Astrocyte of the cerebellum (primary cell): ENCODE results near the gene UMODL1.
"Not testable (repeated sequence)": the region's sequence is repeated elsewhere in the genome, so short reads cannot be mapped to it uniquely, and the experiment has no call there.

Source experiments
- DNase-seq: peaks from one replicate; pipeline ENCODE4 v3.0.0-alpha.2; 2011; ENCODE audit warnings: low read depth
- H3K4me3 ChIP-seq: 2 replicates; pipeline ENCODE4 v1.5.1; 2011; ENCODE audit warnings: mild to moderate bottlenecking, low read depth, low read length, moderate library complexity
- CTCF ChIP-seq: IDR thresholded peaks from 2 replicates; pipeline ENCODE4 v1.5.1; 2012; ENCODE audit warnings: low read length, low read depth, moderate library complexity, mild to moderate bottlenecking; ENCODE audit errors: missing control alignments
- in situ Hi-C: cut with HindIII; loops from 2 replicates; pipeline ENCODE4 v1.10.0; 2017; ENCODE audit warnings: low sequenced_read_pairs

Gene UMODL1

GRCh38 chr21:42115136-42115683, 44.1 kb downstream of the UMODL1 start:
- no peak for DNase-seq
- no peak overlapping the region for H3K4me3 ChIP-seq
- no peak for TF ChIP-seq CTCF
- in situ Hi-C loops = no loop called here

GRCh38 chr21:42116551-42116950, 45.4 kb downstream of the UMODL1 start:
- H3K4me3 ChIP-seq, DNase-seq, in situ Hi-C loops: not testable (repeated sequence)

DNA sequence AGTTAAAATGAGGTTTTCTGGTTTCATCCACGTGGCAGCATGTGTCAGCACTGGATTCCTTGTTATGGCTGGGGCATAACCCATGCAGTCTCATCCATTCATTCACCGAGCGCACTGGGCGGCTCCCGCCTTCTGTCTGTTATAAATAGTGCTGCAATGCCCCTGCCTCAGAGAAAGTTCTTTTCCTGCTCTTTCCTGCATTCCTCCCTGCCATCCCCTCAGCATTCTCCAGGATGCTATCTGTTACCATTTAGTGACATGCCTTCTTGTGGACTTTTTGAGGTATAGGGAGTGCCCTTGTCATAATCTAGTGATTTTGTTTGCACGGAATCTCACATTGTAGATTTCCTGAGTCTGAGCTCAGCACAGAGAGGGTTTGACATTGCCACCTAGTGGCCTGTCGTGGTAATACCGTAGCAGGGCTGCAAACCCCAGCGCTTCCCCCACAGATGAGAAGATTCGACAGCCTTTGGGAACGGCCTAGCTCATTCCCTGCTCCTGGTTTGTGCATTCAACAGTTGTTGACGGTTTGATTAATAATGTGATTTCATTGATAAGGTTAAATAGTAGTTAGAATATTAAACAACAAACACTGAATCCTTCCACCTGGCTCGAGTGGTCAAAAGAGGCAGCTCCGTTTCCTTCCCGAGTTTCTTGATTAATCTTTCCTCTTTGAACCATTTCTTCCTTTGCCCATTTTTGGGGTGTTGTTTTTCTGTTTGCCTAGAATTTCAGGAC, 46.3 kb downstream of the UMODL1 start:
- in situ Hi-C loops = no loop called here
- no peak overlapping the region for H3K4me3 ChIP-seq
- peak; percentile 55 for DNase-seq
- TF ChIP-seq CTCF = peak; percentile 93

DNA sequence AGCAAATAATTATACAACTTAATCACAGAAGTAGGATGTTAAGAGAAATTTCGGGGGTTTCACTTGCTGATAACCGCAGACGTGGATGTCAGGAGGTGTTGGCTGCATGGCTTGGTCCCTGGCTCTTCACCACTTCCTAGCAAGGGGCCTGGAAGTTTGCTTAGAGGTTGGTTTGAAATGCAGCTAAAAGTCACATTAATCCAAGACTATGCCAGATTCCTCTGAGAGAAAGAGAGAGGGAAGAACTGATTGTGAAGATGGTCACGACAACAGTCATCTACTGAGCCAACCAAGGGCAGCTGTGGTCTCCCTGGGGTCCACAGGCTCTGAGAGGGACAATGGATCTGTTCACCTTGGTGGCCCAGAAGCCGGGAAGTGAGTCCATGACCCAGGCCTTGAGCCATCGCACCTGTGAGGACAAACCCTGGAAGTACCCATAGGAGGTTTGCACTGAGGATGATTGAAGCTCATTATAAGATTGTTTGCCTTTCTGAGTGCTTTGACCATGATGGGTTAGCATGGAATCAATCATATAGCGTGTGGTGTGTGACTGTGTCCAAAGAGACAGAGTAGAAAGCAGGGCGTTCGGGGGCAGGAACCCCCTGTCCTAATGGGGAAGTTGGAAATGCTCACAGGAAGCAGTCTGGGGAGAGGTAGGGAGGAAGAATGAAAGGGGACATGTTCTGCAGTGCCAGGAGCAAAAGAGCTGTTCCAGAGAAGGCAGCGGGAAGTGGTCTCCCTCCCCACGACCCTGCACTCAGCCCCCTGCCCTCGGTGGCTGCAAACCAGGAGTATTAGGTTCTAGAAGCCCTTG, 47.1 kb downstream of the UMODL1 start:
- in situ Hi-C loops = no loop called here
- no peak overlapping the region for H3K4me3 ChIP-seq
- no peak for DNase-seq
- TF ChIP-seq CTCF = no peak

GRCh38 chr21:42118901-42119300, 47.8 kb downstream of the UMODL1 start:
- in situ Hi-C loops = no loop called here
- no peak overlapping the region for H3K4me3 ChIP-seq
- no peak for DNase-seq
- no peak for TF ChIP-seq CTCF

DNA sequence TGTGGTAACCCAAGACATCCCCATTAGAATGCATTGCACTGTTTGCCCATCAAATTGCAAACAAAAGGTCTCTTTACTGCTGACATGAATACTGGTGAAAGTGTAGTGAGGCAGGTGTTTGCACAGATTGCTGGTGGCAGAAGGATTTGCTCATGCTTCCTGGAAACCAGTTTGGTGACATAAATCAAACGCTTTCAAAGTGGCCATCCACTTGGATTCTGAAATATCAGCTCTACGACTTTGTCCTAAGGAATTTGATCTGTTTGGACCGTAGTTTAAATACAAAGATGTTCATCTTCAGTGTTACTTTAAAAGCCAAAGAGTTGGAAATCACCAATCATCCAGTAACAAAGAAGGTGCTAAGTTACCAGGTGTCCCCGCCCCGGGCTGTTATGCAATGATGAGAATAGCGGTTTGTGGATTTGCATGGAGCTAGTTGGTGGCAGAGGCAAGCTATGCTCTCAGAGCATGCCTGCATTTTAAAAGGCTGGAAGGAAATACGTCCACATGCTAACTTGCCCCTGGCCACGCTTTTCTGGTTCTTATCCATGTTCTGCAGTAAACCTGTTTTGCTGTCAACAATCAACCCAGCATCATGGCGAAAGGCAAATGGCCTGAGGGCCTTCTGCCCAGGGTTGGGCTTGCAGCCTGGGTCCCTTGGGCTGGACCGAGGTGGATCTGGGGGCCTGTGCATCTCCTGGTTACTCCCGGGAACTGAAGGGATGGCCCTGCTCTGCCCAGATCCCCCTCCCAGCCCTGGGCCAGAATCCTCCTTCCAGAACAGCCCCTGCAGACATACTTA, 49.2 kb downstream of the UMODL1 start:
- in situ Hi-C loops = no loop called here
- H3K4me3 ChIP-seq = no peak overlapping the region
- DNase-seq = no peak
- no peak for TF ChIP-seq CTCF
